IMR-90 (cell line): ENCODE data around the gene LRRC72. TPM values are rescaled to one million over a fixed set of nuclear protein-coding genes. Genes with fewer than 3 reads are reported as not detected.

Source experiments
- ATAC-seq: fragments of 200-7000 bp; cut with Tn5 transposase; 2 replicates; pipeline ENCODE4 v1.9.1; 2020; ENCODE audit warnings: low read depth, mild to moderate bottlenecking, moderate library complexity
- BruUV-seq: library from RNA; stranded (reverse); fragments of 400-500 nt; replicated peaks from 2 replicates; lab custom pipeline; 2021; lab: Mats Ljungman, UMichigan
- CTCF ChIA-PET: fragments of 300-600 bp; formaldehyde crosslinking; extraction: SDS; loops from one replicate; lab custom pipeline; 2021; ENCODE audit warnings: antibody characterized with exemption; lab: Yijun Ruan, JAX
- POLR2A ChIA-PET: fragments of 300-600 bp; sonication (Branson Sonifier 250); formaldehyde crosslinking; loops from one replicate; lab custom pipeline; 2022; ENCODE audit warnings: antibody characterized with exemption; ENCODE audit not compliant: unreplicated experiment; lab: Charles Lee
- DNase-seq: peaks from one replicate; pipeline ENCODE4 v3.0.0; 2013
- H2AFZ ChIP-seq: replicated peaks from 2 replicates; pipeline ENCODE3; 2013; ENCODE audit warnings: low read length, mild to moderate bottlenecking; ENCODE audit not compliant: poor library complexity
- H2AK5ac ChIP-seq: 2 replicates; pipeline ENCODE4 v1.6.1; 2013; ENCODE audit warnings: low read depth, low read length, inconsistent platforms
- H2AK9ac ChIP-seq: replicated peaks from 2 replicates; pipeline ENCODE3; 2013; ENCODE audit warnings: mild to moderate bottlenecking, low read depth, low read length, moderate library complexity; ENCODE audit not compliant: poor library complexity
- H2BK120ac ChIP-seq: 2 replicates; pipeline ENCODE4 v1.6.1; 2013; ENCODE audit warnings: low read depth, low read length, inconsistent platforms
- H2BK15ac ChIP-seq: 3 replicates; pipeline ENCODE4 v1.6.1; 2013; ENCODE audit warnings: low read depth, low read length, inconsistent platforms
- H2BK20ac ChIP-seq: 2 replicates; pipeline ENCODE4 v1.6.1; 2013; ENCODE audit warnings: low read depth, mild to moderate bottlenecking, inconsistent platforms, low read length, moderate library complexity
- H2BK5ac ChIP-seq: 2 replicates; pipeline ENCODE4 v1.6.1; 2013; ENCODE audit warnings: mild to moderate bottlenecking, low read depth, low read length, inconsistent platforms; ENCODE audit not compliant: poor library complexity, severe bottlenecking
- H3K14ac ChIP-seq: replicated peaks from 2 replicates; pipeline ENCODE4 v1.6.1; 2013; ENCODE audit warnings: low read depth, low read length, inconsistent platforms
- H3K18ac ChIP-seq: 2 replicates; pipeline ENCODE4 v1.6.1; 2013; ENCODE audit warnings: low read depth, low read length, control low read depth
- H3K23ac ChIP-seq: 2 replicates; pipeline ENCODE4 v1.6.1; 2013; ENCODE audit warnings: low read depth, low read length, inconsistent platforms
- H3K27ac ChIP-seq: 2 replicates; pipeline ENCODE4 v1.5.1; 2013; ENCODE audit warnings: mild to moderate bottlenecking, control low read depth, low read length; ENCODE audit not compliant: insufficient read depth
- H3K27me3 ChIP-seq: 2 replicates; pipeline ENCODE4 v1.6.1; 2013; ENCODE audit warnings: low read length; ENCODE audit not compliant: control insufficient read depth, insufficient read depth
- H3K36me3 ChIP-seq: 2 replicates; pipeline ENCODE4 v1.6.1; 2013; ENCODE audit warnings: low read length, mixed read lengths; ENCODE audit not compliant: control insufficient read depth, insufficient read depth
- H3K4ac ChIP-seq: 2 replicates; pipeline ENCODE4 v1.6.1; 2013; ENCODE audit warnings: low read depth, low read length, inconsistent platforms
- H3K4me1 ChIP-seq: 2 replicates; pipeline ENCODE4 v1.6.1; 2013; ENCODE audit warnings: low read length, mixed read lengths; ENCODE audit not compliant: control insufficient read depth, insufficient read depth
- H3K4me2 ChIP-seq: 2 replicates; pipeline ENCODE4 v1.6.1; 2013; ENCODE audit warnings: low read depth, mild to moderate bottlenecking, control low read depth, low read length, moderate library complexity
- H3K4me3 ChIP-seq: 2 replicates; pipeline ENCODE4 v1.5.1; 2013; ENCODE audit warnings: low read depth, mild to moderate bottlenecking, control low read depth, low read length, moderate library complexity; ENCODE audit not compliant: insufficient read depth
- H3K56ac ChIP-seq: 2 replicates; pipeline ENCODE4 v1.6.1; 2013; ENCODE audit warnings: low read length, inconsistent platforms; ENCODE audit not compliant: insufficient read depth; ENCODE audit errors: extremely low read depth
- H3K79me1 ChIP-seq, 2 experiments: 2 replicates each; pipeline ENCODE4 v1.6.1; 2013; ENCODE audit warnings: low read length in 2 of 2, inconsistent platforms in 1 of 2, low read depth in 1 of 2
- H3K9ac ChIP-seq: 2 replicates; pipeline ENCODE4 v1.6.1; 2013; ENCODE audit warnings: low read depth, low read length, control low read depth
- H3K9me1 ChIP-seq: 2 replicates; pipeline ENCODE4 v1.6.1; 2013; ENCODE audit warnings: low read length, inconsistent platforms; ENCODE audit not compliant: insufficient read depth
- H3K9me3 ChIP-seq: 2 replicates; pipeline ENCODE4 v1.6.1; 2013; ENCODE audit warnings: low read length; ENCODE audit not compliant: control insufficient read depth, insufficient read depth
- H4K20me1 ChIP-seq: 2 replicates; pipeline ENCODE4 v1.6.1; 2013; ENCODE audit warnings: low read length, inconsistent platforms; ENCODE audit not compliant: insufficient read depth
- H4K5ac ChIP-seq: 2 replicates; pipeline ENCODE4 v1.6.1; 2013; ENCODE audit warnings: mild to moderate bottlenecking, low read depth, low read length, control low read depth
- H4K8ac ChIP-seq, 2 experiments: 2 replicates each; pipeline ENCODE4 v1.6.1; 2013; ENCODE audit warnings: low read depth in 2 of 2, low read length in 2 of 2, control low read depth in 1 of 2, inconsistent platforms in 1 of 2
- H4K91ac ChIP-seq: 2 replicates; pipeline ENCODE4 v1.6.1; 2013; ENCODE audit warnings: low read depth, low read length, inconsistent platforms; ENCODE audit not compliant: insufficient read depth
- BHLHE40 ChIP-seq: fragments of 150-350 bp; IDR thresholded peaks from 2 replicates; pipeline ENCODE4 v1.6.1; 2016; ENCODE audit warnings: mild to moderate bottlenecking, low read depth, low read length
- ELK1 ChIP-seq: fragments of 150-350 bp; IDR thresholded peaks from 2 replicates; pipeline ENCODE4 v1.6.1; 2016; ENCODE audit warnings: low read depth, mild to moderate bottlenecking, low read length, moderate library complexity, borderline replicate concordance
- MAFK ChIP-seq: IDR thresholded peaks from 2 replicates; pipeline ENCODE4 v1.6.1; 2012; ENCODE audit warnings: low read depth, low read length, improper control_type of control experiment
- MAZ ChIP-seq: IDR thresholded peaks from 2 replicates; pipeline ENCODE4 v1.6.1; 2012; ENCODE audit warnings: low read depth, mild to moderate bottlenecking, low read length, improper control_type of control experiment, moderate library complexity, borderline replicate concordance
- NFE2L2 ChIP-seq: fragments of 150-350 bp; IDR thresholded peaks from 2 replicates; pipeline ENCODE4 v1.6.1; 2016; ENCODE audit warnings: low read depth, mild to moderate bottlenecking, low read length
- RAD21 ChIP-seq: IDR thresholded peaks from 2 replicates; pipeline ENCODE4 v1.6.1; 2012; ENCODE audit warnings: low read length, improper control_type of control experiment
- RCOR1 ChIP-seq: IDR thresholded peaks from 2 replicates; pipeline ENCODE4 v1.6.1; 2012; ENCODE audit warnings: mild to moderate bottlenecking, low read length, improper control_type of control experiment; ENCODE audit not compliant: insufficient replicate concordance
- RFX5 ChIP-seq: IDR thresholded peaks from 2 replicates; pipeline ENCODE4 v1.8.0; 2012; ENCODE audit warnings: low read depth, mild to moderate bottlenecking, low read length, moderate library complexity
- SMC3 ChIP-seq: fragments of 150-350 bp; IDR thresholded peaks from 2 replicates; pipeline ENCODE4 v1.6.1; 2016; ENCODE audit warnings: low read depth, mild to moderate bottlenecking, antibody characterized with exemption, low read length, moderate library complexity
- WGBS, 2 experiments: methylation state at CpG; one replicate each; pipeline versions ENCODE4 v1.1.5 to v1.1.7; 2013; ENCODE audit warnings: missing lambda C conversion rate in 2 of 2; ENCODE audit not compliant: insufficient read length in 1 of 2; ENCODE audit errors: extremely low coverage in 2 of 2; 5-methylcytosine and 5-hydroxymethylcytosine counted together
- dilution Hi-C: fragments of 300-500 bp; cut with HindIII; formaldehyde crosslinking; loops from one replicate; pipeline ENCODE4 v1.14.3; 2018; ENCODE audit warnings: low sequenced_read_pairs; ENCODE audit not compliant: unreplicated experiment
- in situ Hi-C: fragments of 300-500 bp; cut with MboI; formaldehyde crosslinking; loops from 3 replicates; pipeline ENCODE4 v1.14.3; 2019; ENCODE audit warnings: low sequenced_read_pairs, inconsistent platforms, mixed read lengths
- intact Hi-C: fragments of 100-400 bp; cut with micrococcal nuclease; formaldehyde crosslinking; loops from 2 replicates; pipeline ENCODE4 v1.10.0; 2022
- polyA plus RNA-seq, 3 experiments: library from polyadenylated mRNA; depleted of rRNA; stranded (reverse); fragments of >200 nt; gene quantifications; 2 replicates each; pipeline ENCODE4 v1.2.3, GENCODE V29; 2012; ENCODE audit warnings: low replicate concordance in 1 of 3
- total RNA-seq: library from RNA; depleted of rRNA; stranded (reverse); fragments of >200 nt; gene quantifications from 2 replicates; pipeline ENCODE4 v1.2.3, GENCODE V29; 2012
- TF ChIP-seq, protein P1 (sequence below): fragments of 150-350 bp; IDR thresholded peaks from 2 replicates; pipeline ENCODE4 v1.6.1; 2017; ENCODE audit warnings: mild to moderate bottlenecking, antibody characterized with exemption, low read length, low read depth

The LRRC72 gene
- total and polyA plus RNA-seq, 2 of the 4 experiments (the other 2 are of a cell fraction) = not detected

- intact Hi-C loops (no loop called here), in situ Hi-C loops (no loop called here)
- DNase-seq = no peak
These were observed 24.3 kb upstream of the LRRC72 start for GRCh38 chr7:16502303-16502702.

More at GRCh38 chr7:16502303-16502702, 24.3 kb upstream of the LRRC72 start:
- BruUV-seq = no TSS peak
- dilution Hi-C loops = no loop called here
- Histone ChIP-seq H4K8ac (no peak overlapping the region), H2BK15ac (no peak overlapping the region), H3K23ac (no peak overlapping the region), H3K9me3 (peaks cover 2% of the 10 kb centered on the region; the same call in 1 of the 2 replicates), H3K27me3 (no peaks in the 10 kb centered on the region), H3K9me1 (no peaks in the 10 kb centered on the region), H2BK5ac (no peak overlapping the region), H3K4ac (no peak overlapping the region), H2AK9ac (no peak overlapping the region), H4K91ac (no peak overlapping the region), H3K14ac (no peak overlapping the region), H3K36me3 (no peaks in the 10 kb centered on the region), H4K20me1 (no peaks in the 10 kb centered on the region), H3K9ac (no peak overlapping the region), H3K18ac (no peak overlapping the region), H3K27ac (no peak overlapping the region), H2BK120ac (no peak overlapping the region), H3K79me1 (no peaks in the 10 kb centered on the region), H3K56ac (no peak overlapping the region), H2AK5ac (no peak overlapping the region), H2AFZ (no peak overlapping the region), H3K4me3 (no peak overlapping the region), H3K4me1 (peaks cover 2% of the 10 kb centered on the region; the same call in 1 of the 2 replicates), H3K4me2 (no peak overlapping the region), H2BK20ac (no peak overlapping the region), H4K5ac (no peak overlapping the region)
- TF ChIP-seq NFE2L2 (no peak), RCOR1 (no peak), RFX5 (no peak), BHLHE40 (no peak), MAFK (no peak), RAD21 (no peak), ELK1 (no peak), SMC3 (no peak), MAZ (no peak)
- TF ChIP-seq, protein P1, sequence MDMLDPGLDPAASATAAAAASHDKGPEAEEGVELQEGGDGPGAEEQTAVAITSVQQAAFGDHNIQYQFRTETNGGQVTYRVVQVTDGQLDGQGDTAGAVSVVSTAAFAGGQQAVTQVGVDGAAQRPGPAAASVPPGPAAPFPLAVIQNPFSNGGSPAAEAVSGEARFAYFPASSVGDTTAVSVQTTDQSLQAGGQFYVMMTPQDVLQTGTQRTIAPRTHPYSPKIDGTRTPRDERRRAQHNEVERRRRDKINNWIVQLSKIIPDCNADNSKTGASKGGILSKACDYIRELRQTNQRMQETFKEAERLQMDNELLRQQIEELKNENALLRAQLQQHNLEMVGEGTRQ = no peak
- no CpG with 5 or more reads among the region's 19 CpGs for WGBS, 2 experiments
- no peak for ATAC-seq
- CTCF ChIA-PET = no interaction called here
- POLR2A ChIA-PET = no interaction called here
